C4-2B (cell line): ENCODE data around the gene RLBP1.
"Not testable (repeated sequence)": the region's sequence is repeated elsewhere in the genome, so short reads cannot be mapped to it uniquely, and the experiment has no call there.

ENCODE experiments used
- H3K27ac ChIP-seq: fragments of 450-650 bp; 2 replicates; pipeline ENCODE4 v1.5.1; 2017
- CTCF ChIP-seq: fragments of 450-650 bp; conservative IDR thresholded peaks from 2 replicates; pipeline ENCODE4 v1.5.1; 2017; ENCODE audit warnings: mild to moderate bottlenecking
- ZFX ChIP-seq: fragments of 450-650 bp; IDR thresholded peaks from 2 replicates; pipeline ENCODE4 v1.6.1; 2017

RLBP1 gene

GRCh38 chr15:89221543-89221942, at the start of gene RLBP1:
Gene RLBP1 (minus strand): TSS chr15:89221579. CDS start chr15:89218975, 2,604 bp downstream.
- H3K27ac ChIP-seq = no peak within 1 kb of the TSS
- TF ChIP-seq ZFX (no peak), CTCF (no peak)

- not testable (repeated sequence) for H3K27ac ChIP-seq
Measured at GRCh38 chr15:89250142-89250541, 28.8 kb upstream of the RLBP1 start.

- H3K27ac ChIP-seq = no peak overlapping the region
- TF ChIP-seq ZFX (no peak), CTCF (no peak)
Measured at GRCh38 chr15:89248584-89248983, 27.2 kb upstream of the RLBP1 start.

- no peak overlapping the region for H3K27ac ChIP-seq
- no peak for TF ChIP-seq CTCF
- no peak for TF ChIP-seq ZFX
Measured at GRCh38 chr15:89247446-89247845, 26.1 kb upstream of the RLBP1 start.

DNA sequence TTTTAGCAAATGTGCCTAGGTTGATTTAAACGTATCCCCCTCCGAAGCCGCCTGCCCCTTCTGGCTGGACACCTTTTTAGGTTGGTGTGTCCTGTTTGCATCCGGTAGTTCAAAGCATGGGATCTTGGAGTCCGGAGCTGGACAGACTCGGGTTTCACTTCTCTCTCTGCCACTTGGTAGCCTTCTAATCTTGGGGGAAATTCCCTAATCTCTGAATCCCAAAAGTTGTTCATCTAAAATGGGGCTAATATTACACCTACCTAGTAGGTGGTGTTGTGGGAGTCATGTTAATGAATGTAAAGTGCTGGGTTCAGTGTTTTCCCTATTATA, 23.2 kb upstream of the RLBP1 start:
- TF ChIP-seq CTCF (no peak), ZFX (no peak)
- peak overlapping the region; percentile 79 for H3K27ac ChIP-seq

DNA sequence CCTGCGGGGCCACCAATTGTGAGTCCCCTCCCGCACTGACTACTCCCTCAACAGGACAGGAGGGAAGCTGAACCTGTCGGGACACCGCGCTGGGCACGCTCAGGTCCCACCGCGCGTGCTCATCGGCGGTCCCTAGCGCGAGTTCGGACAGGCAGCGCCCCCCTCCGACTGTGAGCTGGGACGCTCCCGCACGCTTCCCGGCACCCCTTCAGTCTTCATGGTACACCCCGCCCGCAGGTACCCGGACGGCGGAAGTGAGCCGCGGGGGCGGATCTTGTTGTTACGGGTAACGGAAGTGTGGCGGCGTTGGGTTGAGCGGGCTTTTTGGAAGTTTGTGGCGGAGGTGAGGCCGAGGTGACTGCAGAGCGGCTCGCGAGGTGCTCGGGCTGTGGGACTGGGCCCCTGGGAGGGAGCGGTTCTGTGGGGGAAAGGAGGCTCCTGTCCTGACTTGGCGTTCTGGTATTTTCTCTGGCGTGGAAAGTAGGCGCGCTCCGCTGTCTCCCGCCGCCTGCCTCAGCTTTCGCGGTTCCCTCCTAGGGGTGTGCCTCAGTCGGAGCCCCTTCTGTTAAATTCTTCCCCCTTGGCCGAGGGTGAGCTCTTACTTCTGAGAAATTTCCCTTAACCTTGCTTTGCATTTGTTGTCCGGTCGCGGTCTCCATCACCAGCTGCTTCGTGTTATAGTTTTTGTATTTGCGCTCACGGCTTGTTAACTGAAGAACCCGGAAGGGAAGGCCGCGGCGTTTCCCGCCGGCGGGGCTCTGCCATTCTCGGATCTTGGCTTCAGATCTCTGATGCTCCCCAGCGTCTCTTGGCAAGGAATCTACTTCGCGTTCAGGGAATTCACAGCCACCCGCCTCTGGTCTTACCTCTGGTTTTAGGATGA, 22.6 kb upstream of the RLBP1 start, which contains the start of gene FANCI:
FANCI (plus strand) TSS at position 289 of the 883 bp plus-strand sequence. CDS start 3,669 bp downstream, outside the sequence.
- TF ChIP-seq ZFX (peak; percentile 89), CTCF (peak; percentile 83)
- peak within 1 kb of the TSS; percentile 79 for H3K27ac ChIP-seq

DNA sequence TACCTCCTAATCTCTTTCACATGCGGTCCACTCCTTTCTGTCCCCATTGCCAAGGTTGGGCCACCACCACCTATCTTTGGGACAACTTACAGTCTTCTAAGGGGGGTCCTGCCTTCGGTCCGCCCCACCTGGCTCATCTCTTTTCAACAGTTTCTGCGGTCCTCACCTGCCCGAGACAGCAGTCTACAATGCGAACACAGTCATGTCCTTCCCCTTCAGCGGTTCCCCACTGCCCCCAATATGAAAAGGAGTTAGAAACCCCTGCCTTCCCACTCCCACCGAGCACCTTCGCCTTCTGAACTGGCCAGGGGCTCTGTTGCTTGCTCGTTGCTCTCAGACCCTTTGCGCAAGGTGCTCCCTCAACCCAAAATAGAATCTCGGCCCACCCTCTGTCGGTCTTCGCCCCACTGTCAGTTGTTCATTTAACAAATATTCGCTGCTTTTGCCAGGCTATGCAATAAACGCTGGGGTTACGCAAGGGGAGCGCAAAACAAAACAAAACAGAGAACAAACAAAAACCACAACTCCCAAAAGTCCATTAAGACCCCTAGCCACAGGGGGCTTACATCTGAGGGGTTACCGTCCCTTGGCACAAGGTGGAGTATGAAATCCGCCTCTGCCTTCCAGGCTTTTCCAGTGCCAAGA, 21.8 kb upstream of the RLBP1 start:
- TF ChIP-seq ZFX (no peak), CTCF (no peak)
- H3K27ac ChIP-seq = peak overlapping the region; percentile 79

DNA sequence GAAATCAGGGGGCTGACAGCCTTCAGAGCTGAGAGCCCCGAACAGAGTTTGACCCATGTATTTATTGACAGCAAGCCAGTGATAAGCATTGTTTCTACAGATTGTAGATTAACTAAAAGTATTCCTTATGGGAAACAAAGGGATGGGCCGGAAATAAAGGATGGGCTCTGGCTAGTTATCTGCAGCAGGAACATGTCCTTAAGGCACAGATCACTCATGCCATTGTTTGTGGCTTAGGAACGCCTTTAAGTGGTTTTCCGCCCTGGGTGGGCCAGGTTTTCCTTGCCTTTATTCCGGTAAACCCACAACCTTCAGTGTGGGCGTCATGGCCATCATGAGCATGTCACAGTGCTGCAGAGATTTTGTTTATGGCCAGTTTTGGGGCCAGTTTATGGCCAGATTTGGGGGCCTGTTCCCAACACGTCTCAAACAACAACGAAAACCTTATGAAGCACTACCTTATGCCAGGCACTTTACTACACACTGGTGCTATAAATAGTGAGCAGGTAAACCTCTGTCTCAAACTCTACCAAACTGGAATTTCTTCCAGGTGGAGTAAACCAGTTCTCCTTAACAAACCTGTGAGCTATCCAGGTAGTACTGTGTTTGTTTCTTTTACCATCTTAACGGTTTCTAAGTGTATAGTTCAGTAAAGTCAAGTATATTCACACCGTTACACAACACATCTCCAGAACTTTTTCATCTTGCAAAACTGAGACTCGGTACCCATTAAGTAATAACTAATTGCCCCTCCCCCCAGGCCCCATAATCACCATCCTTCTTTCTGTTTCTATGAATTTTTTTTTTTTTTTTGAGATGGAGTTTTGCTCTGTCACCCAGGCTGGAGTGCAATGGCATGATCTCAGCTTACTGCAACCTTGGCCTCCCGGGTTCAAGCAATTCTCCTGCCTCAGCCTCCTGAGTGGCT, 18.8 kb upstream of the RLBP1 start:
- H3K27ac ChIP-seq = not testable (repeated sequence)
